ENCODE measurements around the gene SPOPL. TPM values are rescaled to one million over a fixed set of nuclear protein-coding genes. Genes with fewer than 3 reads are reported as not detected.

Gene SPOPL
- total and polyA plus RNA-seq, 9 of the 15 experiments (the other 6 are each of a cell fraction or from before 2014, with no cell fraction given) = 0.53 to 6.1 (median 4.1) TPM

- TF ChIP-seq ZNF644 (tag; IDR thresholded peaks at IDR 0.05; ENCODE audit: low read depth) = no peak
- no peak for TF ChIP-seq RNF2 (IDR thresholded peaks at IDR 0.05)
- no peak for TF ChIP-seq DEAF1 (CRISPR knock-in tag; IDR thresholded peaks at IDR 0.05)
- TF ChIP-seq TCF7L2 (IDR thresholded peaks at IDR 0.05; ENCODE audit: low read depth, low read length) = no peak
- no peak for TF ChIP-seq BCL6 (CRISPR knock-in tag; IDR thresholded peaks at IDR 0.05)
- no peak for TF ChIP-seq JUNB (CRISPR knock-in tag; conservative IDR thresholded peaks at IDR 0.05)
- no peak for TF ChIP-seq MCM2 (IDR thresholded peaks at IDR 0.05; ENCODE audit: low read depth)
- no peak for TF ChIP-seq KLF10 (CRISPR knock-in tag; IDR thresholded peaks at IDR 0.05)
- TF ChIP-seq U2AF1 (optimal IDR thresholded peaks at IDR 0.05; ENCODE audit: low read depth, low read length) = no peak
- TF ChIP-seq EGR1 (conservative IDR thresholded peaks at IDR 0.05) = peak; percentile 74
- TF ChIP-seq SNIP1 (IDR thresholded peaks at IDR 0.05; ENCODE audit: low read depth) = no peak
- no peak; the same call in 1 of the 2 replicates for TF ChIP-seq ZBED1 (IDR thresholded peaks at IDR 0.05)
- TF ChIP-seq, protein P1, sequence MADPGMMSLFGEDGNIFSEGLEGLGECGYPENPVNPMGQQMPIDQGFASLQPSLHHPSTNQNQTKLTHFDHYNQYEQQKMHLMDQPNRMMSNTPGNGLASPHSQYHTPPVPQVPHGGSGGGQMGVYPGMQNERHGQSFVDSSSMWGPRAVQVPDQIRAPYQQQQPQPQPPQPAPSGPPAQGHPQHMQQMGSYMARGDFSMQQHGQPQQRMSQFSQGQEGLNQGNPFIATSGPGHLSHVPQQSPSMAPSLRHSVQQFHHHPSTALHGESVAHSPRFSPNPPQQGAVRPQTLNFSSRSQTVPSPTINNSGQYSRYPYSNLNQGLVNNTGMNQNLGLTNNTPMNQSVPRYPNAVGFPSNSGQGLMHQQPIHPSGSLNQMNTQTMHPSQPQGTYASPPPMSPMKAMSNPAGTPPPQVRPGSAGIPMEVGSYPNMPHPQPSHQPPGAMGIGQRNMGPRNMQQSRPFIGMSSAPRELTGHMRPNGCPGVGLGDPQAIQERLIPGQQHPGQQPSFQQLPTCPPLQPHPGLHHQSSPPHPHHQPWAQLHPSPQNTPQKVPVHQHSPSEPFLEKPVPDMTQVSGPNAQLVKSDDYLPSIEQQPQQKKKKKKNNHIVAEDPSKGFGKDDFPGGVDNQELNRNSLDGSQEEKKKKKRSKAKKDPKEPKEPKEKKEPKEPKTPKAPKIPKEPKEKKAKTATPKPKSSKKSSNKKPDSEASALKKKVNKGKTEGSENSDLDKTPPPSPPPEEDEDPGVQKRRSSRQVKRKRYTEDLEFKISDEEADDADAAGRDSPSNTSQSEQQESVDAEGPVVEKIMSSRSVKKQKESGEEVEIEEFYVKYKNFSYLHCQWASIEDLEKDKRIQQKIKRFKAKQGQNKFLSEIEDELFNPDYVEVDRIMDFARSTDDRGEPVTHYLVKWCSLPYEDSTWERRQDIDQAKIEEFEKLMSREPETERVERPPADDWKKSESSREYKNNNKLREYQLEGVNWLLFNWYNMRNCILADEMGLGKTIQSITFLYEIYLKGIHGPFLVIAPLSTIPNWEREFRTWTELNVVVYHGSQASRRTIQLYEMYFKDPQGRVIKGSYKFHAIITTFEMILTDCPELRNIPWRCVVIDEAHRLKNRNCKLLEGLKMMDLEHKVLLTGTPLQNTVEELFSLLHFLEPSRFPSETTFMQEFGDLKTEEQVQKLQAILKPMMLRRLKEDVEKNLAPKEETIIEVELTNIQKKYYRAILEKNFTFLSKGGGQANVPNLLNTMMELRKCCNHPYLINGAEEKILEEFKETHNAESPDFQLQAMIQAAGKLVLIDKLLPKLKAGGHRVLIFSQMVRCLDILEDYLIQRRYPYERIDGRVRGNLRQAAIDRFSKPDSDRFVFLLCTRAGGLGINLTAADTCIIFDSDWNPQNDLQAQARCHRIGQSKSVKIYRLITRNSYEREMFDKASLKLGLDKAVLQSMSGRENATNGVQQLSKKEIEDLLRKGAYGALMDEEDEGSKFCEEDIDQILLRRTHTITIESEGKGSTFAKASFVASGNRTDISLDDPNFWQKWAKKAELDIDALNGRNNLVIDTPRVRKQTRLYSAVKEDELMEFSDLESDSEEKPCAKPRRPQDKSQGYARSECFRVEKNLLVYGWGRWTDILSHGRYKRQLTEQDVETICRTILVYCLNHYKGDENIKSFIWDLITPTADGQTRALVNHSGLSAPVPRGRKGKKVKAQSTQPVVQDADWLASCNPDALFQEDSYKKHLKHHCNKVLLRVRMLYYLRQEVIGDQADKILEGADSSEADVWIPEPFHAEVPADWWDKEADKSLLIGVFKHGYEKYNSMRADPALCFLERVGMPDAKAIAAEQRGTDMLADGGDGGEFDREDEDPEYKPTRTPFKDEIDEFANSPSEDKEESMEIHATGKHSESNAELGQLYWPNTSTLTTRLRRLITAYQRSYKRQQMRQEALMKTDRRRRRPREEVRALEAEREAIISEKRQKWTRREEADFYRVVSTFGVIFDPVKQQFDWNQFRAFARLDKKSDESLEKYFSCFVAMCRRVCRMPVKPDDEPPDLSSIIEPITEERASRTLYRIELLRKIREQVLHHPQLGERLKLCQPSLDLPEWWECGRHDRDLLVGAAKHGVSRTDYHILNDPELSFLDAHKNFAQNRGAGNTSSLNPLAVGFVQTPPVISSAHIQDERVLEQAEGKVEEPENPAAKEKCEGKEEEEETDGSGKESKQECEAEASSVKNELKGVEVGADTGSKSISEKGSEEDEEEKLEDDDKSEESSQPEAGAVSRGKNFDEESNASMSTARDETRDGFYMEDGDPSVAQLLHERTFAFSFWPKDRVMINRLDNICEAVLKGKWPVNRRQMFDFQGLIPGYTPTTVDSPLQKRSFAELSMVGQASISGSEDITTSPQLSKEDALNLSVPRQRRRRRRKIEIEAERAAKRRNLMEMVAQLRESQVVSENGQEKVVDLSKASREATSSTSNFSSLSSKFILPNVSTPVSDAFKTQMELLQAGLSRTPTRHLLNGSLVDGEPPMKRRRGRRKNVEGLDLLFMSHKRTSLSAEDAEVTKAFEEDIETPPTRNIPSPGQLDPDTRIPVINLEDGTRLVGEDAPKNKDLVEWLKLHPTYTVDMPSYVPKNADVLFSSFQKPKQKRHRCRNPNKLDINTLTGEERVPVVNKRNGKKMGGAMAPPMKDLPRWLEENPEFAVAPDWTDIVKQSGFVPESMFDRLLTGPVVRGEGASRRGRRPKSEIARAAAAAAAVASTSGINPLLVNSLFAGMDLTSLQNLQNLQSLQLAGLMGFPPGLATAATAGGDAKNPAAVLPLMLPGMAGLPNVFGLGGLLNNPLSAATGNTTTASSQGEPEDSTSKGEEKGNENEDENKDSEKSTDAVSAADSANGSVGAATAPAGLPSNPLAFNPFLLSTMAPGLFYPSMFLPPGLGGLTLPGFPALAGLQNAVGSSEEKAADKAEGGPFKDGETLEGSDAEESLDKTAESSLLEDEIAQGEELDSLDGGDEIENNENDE (IDR thresholded peaks at IDR 0.05; ENCODE audit: low read depth, low read length) = no peak
- TF ChIP-seq L3MBTL2 (IDR thresholded peaks at IDR 0.05) = peak; percentile 73
- peak; percentile 82 to 84; a peak in 3 of 4 replicates for TF ChIP-seq NRF1 (conservative IDR thresholded peaks at IDR 0.05 in 1 of 2, IDR thresholded peaks at IDR 0.05 in 1 of 2)
Measured at GRCh38 chr2:138501425-138502254, at the start of gene SPOPL (continued).
